Keratinocyte (primary cell): ENCODE measurements around the gene WIPF3. TPM values are rescaled to one million over a fixed set of nuclear protein-coding genes. Genes with fewer than 3 reads are reported as not detected.

Experiments
- DNase-seq: peaks from one replicate; pipeline ENCODE4 v3.0.0-alpha.2; 2011; ENCODE audit warnings: low read depth, missing footprints, low spot score
- FAIRE-seq: peaks from 2 replicates; lab custom pipeline; 2011; peaks lifted over from hg19 to GRCh38; lab: Jason Lieb, UNC
- H2AFZ ChIP-seq: 2 replicates; pipeline ENCODE4 v1.6.0; 2012; ENCODE audit warnings: low read length, control low read depth, inconsistent platforms; ENCODE audit not compliant: control insufficient read depth
- H3K27ac ChIP-seq: 2 replicates; pipeline ENCODE4 v1.5.1; 2011; ENCODE audit warnings: low read length; ENCODE audit not compliant: control insufficient read depth, insufficient read depth
- H3K27me3 ChIP-seq: 3 replicates; pipeline ENCODE4 v1.6.0; 2011; ENCODE audit warnings: low read length; ENCODE audit not compliant: control insufficient read depth, insufficient read depth; ENCODE audit errors: extremely low read depth
- H3K36me3 ChIP-seq, 2 experiments: 2 replicates in 1 of 2; 3 replicates in 1 of 2; pipeline ENCODE4 v1.5.1; 2011; ENCODE audit warnings: low read length in 2 of 2, mild to moderate bottlenecking in 1 of 2; ENCODE audit not compliant: control insufficient read depth in 2 of 2, insufficient read depth in 2 of 2; ENCODE audit errors: extremely low read depth in 1 of 2
- H3K4me1 ChIP-seq: 3 replicates; pipeline ENCODE4 v1.5.1; 2011; ENCODE audit warnings: low read length; ENCODE audit not compliant: control insufficient read depth, insufficient read depth; ENCODE audit errors: extremely low read depth
- H3K4me2 ChIP-seq: 3 replicates; pipeline ENCODE4 v1.6.0; 2011; ENCODE audit warnings: low read depth, low read length; ENCODE audit not compliant: control insufficient read depth, insufficient read depth; ENCODE audit errors: extremely low read depth
- H3K4me3 ChIP-seq, 3 experiments: fragments of 200-600 bp in 1 of 3; sonication (generic) in 1 of 3; 2 replicates in 2 of 3; 3 replicates in 1 of 3; pipeline ENCODE4 v1.5.1; 2011 to 2016; ENCODE audit warnings: low read length in 3 of 3, mild to moderate bottlenecking in 3 of 3, control low read depth in 2 of 3, inconsistent platforms in 1 of 3, low read depth in 1 of 3, mixed read lengths in 1 of 3, mixed run types in 1 of 3, moderate library complexity in 1 of 3; ENCODE audit not compliant: control insufficient read depth in 2 of 3, insufficient read depth in 2 of 3; ENCODE audit errors: extremely low read depth in 1 of 3
- H3K79me2 ChIP-seq: 2 replicates; pipeline ENCODE4 v1.6.0; 2012; ENCODE audit warnings: low read length; ENCODE audit not compliant: control insufficient read depth, insufficient read depth
- H3K9ac ChIP-seq: 3 replicates; pipeline ENCODE4 v1.6.0; 2011; ENCODE audit warnings: low read length; ENCODE audit not compliant: control insufficient read depth, insufficient read depth; ENCODE audit errors: extremely low read depth
- H3K9me1 ChIP-seq: 3 replicates; pipeline ENCODE4 v1.6.0; 2011; ENCODE audit warnings: low read length; ENCODE audit not compliant: control insufficient read depth, insufficient read depth; ENCODE audit errors: extremely low read depth
- H3K9me3 ChIP-seq: 2 replicates; pipeline ENCODE4 v1.5.1; 2012; ENCODE audit warnings: low read depth, low read length; ENCODE audit not compliant: control insufficient read depth
- H4K20me1 ChIP-seq: 3 replicates; pipeline ENCODE4 v1.6.0; 2011; ENCODE audit warnings: low read length; ENCODE audit not compliant: control insufficient read depth, insufficient read depth; ENCODE audit errors: extremely low read depth
- EZH2 ChIP-seq: IDR thresholded peaks from one replicate; pipeline ENCODE4 v1.6.1; 2012; ENCODE audit warnings: inconsistent platforms, mild to moderate bottlenecking, low read length, moderate library complexity
- dilution Hi-C: fragments of 300-500 bp; cut with MboI; formaldehyde crosslinking; loops from one replicate; pipeline ENCODE4 v1.7.0; 2020; ENCODE audit warnings: low sequenced_read_pairs; ENCODE audit not compliant: extremely low pct_ligation_motif_present
- polyA plus RNA-seq, 5 experiments: library from polyadenylated mRNA; depleted of rRNA in 3 of 5; stranded (reverse) in 3 of 5; stranded (forward) in 1 of 5; unstranded in 1 of 5; fragments of >200 nt; gene quantifications; 1 replicate in 1 of 5; 2 replicates in 3 of 5; 3 replicates in 1 of 5; pipeline versions ENCODE4 v1.2.1 to v1.2.3, GENCODE V29; 2011 to 2012; ENCODE audit warnings: missing spikeins in 2 of 5, low read depth in 1 of 5, low replicate concordance in 1 of 5
- TF ChIP-seq, protein P1 (sequence below), 3 experiments: IDR thresholded peaks in 1 of 3; conservative IDR thresholded peaks in 1 of 3; optimal IDR thresholded peaks in 1 of 3; 2 replicates in 2 of 3; 3 replicates in 1 of 3; pipeline versions ENCODE3 to v1.5.1; 2011; ENCODE audit warnings: low read length in 3 of 3, mild to moderate bottlenecking in 3 of 3, moderate library complexity in 2 of 3, control low read depth in 1 of 3, inconsistent platforms in 1 of 3; ENCODE audit not compliant: insufficient read depth in 2 of 3; ENCODE audit errors: extremely low read depth in 1 of 3

The WIPF3 gene
- polyA plus RNA-seq, 1 donor (not counting 4 experiments of a cell fraction or from before 2014, with no cell fraction given), result 0.04 TPM

DNA sequence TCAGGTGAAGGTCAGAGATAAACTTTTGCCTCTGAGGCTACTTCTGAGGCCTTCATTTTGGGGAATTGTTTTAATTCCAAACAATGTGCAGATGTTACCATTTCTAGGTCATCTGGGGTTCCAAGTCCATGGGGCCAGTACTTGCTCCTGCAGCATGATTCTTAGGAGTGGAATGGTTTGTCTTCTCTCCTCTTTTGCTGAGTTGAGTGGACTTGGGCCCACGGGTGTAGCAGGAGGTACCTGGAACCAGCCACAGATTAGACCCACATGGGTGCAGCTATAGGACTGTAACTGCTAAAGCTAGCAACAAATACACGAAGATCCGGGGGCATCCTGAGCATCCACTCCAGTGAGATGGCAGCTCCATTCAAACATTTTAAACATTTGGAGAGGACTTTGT is 41.6 kb downstream of the WIPF3 start:
- H3K9me1 ChIP-seq, result no peaks in the 10 kb centered on the region
- H3K4me3 ChIP-seq, result no peak overlapping the region
- no peak overlapping the region for H3K9ac ChIP-seq
- H3K4me2 ChIP-seq, result no peak overlapping the region
- DNase-seq, result no peak
- peaks cover 23% of the 10 kb centered on the region for H3K27me3 ChIP-seq
- no peak for TF ChIP-seq EZH2
- TF ChIP-seq, protein P1, sequence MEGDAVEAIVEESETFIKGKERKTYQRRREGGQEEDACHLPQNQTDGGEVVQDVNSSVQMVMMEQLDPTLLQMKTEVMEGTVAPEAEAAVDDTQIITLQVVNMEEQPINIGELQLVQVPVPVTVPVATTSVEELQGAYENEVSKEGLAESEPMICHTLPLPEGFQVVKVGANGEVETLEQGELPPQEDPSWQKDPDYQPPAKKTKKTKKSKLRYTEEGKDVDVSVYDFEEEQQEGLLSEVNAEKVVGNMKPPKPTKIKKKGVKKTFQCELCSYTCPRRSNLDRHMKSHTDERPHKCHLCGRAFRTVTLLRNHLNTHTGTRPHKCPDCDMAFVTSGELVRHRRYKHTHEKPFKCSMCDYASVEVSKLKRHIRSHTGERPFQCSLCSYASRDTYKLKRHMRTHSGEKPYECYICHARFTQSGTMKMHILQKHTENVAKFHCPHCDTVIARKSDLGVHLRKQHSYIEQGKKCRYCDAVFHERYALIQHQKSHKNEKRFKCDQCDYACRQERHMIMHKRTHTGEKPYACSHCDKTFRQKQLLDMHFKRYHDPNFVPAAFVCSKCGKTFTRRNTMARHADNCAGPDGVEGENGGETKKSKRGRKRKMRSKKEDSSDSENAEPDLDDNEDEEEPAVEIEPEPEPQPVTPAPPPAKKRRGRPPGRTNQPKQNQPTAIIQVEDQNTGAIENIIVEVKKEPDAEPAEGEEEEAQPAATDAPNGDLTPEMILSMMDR (optimal IDR thresholded peaks at IDR 0.05 in 1 of 3, IDR thresholded peaks at IDR 0.05 in 1 of 3, conservative IDR thresholded peaks at IDR 0.05 in 1 of 3; ENCODE audit: extremely low read depth in 1 of 3, insufficient read depth in 2 of 3, low read length in 3 of 3), result no peak
- H2AFZ ChIP-seq, result no peak overlapping the region
- no peaks in the 10 kb centered on the region for H3K79me2 ChIP-seq
- no peaks in the 10 kb centered on the region for H3K4me1 ChIP-seq
- no peaks in the 10 kb centered on the region for H4K20me1 ChIP-seq
- H3K9me3 ChIP-seq, result no peaks in the 10 kb centered on the region
- no peak for FAIRE-seq
- H3K27ac ChIP-seq, result no peak overlapping the region
- dilution Hi-C loops, result no loop called here
- H3K36me3 ChIP-seq, result no peaks in the 10 kb centered on the region

DNA sequence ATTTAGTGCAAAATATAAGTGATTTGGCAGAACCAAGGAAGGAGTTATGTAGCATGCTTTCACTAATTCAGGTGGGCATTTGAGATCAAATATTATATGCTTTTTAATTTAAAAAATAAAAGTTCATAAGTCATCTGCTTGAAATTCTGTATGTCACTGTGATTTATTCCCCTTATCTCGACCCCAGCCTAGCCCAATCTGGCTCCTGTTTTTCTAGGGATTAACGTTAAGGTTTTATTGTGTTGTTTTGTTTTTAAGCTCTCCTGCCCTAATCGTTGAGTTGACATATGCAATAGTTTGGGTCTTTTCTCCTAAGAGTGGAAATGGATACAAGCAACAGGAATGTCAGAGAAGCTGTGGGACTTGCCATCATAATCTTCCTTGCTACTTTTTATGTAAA is 42.6 kb downstream of the WIPF3 start:
- no peak overlapping the region for H3K4me3 ChIP-seq
- dilution Hi-C loops, result no loop called here
- TF ChIP-seq, protein P1 (optimal IDR thresholded peaks at IDR 0.05 in 1 of 3, IDR thresholded peaks at IDR 0.05 in 1 of 3, conservative IDR thresholded peaks at IDR 0.05 in 1 of 3; ENCODE audit: extremely low read depth in 1 of 3, insufficient read depth in 2 of 3, low read length in 3 of 3), result no peak
- no peak for TF ChIP-seq EZH2
- H3K79me2 ChIP-seq, result no peaks in the 10 kb centered on the region
- H4K20me1 ChIP-seq, result no peaks in the 10 kb centered on the region
- no peak overlapping the region for H3K9ac ChIP-seq
- no peaks in the 10 kb centered on the region for H3K9me1 ChIP-seq
- no peak overlapping the region for H3K4me2 ChIP-seq
- no peaks in the 10 kb centered on the region for H3K36me3 ChIP-seq
- peaks cover 25% of the 10 kb centered on the region for H3K27me3 ChIP-seq
- no peak for DNase-seq
- no peak overlapping the region for H3K27ac ChIP-seq
- H3K9me3 ChIP-seq, result no peaks in the 10 kb centered on the region
- FAIRE-seq, result no peak
- no peaks in the 10 kb centered on the region for H3K4me1 ChIP-seq
- no peak overlapping the region for H2AFZ ChIP-seq
